Activated CD4-positive, alpha-beta T cell treated with anti-CD3 and anti-CD28 coated beads for 24 hours (primary cell): ENCODE results near the gene NCBP2L.

Experiments used
- DNase-seq, 2 donors: peaks; one replicate each; pipeline ENCODE4 v3.0.0-alpha.2; 2020; ENCODE audit warnings: low read depth in 2 of 2

Gene NCBP2L

DNA sequence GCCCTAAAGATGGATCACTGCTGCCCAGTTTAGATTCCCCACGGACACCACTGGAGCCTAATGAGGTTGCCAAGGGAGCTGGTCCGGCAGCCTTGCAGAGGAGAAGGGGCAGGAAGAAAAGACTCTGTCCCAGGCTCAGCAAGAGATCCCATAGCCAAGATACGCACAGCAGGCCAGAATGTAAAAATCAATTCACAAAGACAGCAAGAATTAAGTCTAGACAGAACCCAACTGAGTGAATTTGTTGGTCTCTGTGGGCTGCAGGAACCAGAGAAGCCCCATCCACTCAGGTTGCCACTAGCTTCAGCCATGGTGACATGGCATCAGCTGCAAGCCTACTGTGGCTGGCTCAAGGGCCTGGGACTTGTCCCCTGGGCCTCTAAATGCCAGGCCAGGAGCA is 24.8 kb upstream of the NCBP2L start:
- no peak for DNase-seq

DNA sequence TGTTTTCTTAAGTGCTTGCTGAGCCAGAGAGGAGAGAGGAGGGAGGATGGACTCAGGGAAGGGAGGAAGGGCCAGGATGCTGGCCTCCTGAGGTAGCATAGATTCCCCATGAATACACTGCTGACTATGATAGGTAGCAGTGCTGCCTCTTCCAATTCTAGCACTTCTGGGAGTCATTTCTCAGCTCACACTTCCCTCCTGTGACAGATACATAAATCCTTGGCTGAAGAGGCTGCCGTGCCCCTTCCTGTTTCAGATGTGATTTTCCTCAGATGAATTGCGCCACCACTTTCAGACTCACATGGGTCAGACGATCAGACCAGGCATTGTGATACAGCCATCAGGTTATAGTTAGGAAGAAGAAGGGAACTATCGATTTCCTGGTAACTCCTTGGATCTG is 24.3 kb upstream of the NCBP2L start:
- DNase-seq: no peak

DNA sequence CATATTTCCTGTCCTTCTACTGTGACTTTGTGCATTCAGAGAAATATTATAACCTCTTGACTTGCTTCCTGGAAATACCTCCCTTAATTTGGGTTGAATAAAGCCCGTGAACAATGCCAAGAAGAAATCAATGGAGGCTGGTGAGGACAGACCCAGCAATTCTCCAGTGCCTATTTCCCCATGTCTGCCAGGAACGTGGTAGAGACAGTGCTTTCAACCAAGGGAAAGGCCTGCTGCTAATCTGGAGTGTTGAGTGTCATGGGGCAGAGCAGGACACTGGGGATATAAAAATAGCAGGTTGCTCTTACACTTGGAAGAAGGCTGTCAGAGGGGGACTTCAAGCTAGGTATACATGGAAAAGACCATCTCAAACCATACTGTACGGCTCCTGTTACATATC is 21.8 kb upstream of the NCBP2L start:
- DNase-seq: no peak

DNA sequence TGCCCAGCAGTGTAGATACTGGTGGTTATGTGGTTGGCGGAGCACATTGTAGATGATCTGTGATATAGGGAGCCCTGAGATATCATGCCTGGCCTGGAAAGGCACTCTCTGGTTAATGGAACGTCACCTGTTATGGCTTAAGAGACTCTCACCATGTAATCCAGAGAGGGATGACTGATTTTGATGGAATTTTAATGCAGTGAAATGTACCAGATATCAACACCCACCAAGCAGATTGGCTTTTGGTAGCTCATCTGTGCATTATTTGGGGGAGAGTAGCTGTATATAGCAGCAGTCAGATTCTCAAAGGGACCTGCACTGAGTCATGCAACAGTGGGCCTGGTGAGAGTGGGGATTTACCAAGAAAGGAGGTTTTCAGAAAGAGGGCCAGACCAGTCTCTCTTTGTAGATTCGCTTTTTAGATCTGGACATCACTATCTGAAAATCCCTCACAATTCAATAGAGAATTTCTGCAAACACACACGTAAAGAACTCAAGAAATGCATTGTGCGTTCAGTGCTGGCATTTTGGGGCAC is 19.2 kb upstream of the NCBP2L start:
- DNase-seq: no peak

DNA sequence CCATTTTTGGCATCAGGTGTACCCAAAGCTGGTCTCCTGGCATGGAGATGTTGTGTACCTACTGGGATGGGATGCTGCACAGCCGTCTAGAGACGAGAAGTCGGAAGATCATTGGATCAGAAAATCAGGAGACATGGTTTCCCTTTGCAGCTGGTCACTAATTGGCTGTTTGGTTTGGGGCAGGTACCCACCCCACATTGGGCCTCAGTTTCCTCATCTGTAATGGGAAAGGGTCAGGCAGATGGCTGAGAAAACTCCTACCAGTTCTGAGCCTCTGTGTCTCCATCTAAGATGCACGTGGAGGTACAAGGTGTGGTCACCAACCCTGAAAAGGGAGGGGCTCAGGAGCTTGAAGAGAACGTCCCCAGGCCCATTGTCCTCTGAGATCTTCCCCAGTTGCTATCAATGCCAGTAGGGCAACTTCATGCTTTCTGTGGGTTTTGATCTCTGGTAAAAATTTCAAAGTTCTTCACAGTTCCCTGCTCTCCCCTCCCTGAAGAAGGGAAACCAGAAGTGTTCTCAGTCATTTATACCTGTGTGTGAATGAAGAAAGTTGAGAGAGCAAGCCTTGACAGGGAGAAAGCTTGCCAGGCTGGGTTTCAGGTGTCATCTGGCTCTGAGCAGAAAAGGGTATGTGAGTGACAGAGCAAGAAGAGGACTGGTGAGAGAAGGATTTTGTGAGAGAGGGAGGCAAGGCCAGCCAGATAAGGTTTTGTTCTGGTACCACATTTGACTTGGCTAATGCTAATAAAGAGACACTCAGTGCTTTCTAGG is 17.0 kb upstream of the NCBP2L start:
- no peak for DNase-seq

DNA sequence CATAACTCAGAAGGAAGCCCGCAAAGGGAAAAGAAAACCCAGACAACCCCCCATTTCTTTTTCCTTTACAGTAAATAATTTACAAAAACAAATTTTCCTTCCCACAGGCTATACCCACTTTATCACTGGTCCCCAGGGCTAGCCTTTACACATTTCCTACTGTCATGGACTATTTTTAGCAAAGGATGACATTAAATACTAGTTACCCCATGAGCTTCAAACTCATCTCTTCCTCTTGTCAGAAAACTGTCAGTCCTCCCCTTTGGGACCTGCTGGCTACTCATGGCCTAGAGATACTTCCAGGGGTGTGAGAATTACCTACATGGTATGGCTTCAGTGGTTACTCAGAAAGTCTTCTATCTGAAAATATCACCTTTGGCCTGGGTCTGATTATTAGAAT is 13.9 kb upstream of the NCBP2L start:
- no peak for DNase-seq

DNA sequence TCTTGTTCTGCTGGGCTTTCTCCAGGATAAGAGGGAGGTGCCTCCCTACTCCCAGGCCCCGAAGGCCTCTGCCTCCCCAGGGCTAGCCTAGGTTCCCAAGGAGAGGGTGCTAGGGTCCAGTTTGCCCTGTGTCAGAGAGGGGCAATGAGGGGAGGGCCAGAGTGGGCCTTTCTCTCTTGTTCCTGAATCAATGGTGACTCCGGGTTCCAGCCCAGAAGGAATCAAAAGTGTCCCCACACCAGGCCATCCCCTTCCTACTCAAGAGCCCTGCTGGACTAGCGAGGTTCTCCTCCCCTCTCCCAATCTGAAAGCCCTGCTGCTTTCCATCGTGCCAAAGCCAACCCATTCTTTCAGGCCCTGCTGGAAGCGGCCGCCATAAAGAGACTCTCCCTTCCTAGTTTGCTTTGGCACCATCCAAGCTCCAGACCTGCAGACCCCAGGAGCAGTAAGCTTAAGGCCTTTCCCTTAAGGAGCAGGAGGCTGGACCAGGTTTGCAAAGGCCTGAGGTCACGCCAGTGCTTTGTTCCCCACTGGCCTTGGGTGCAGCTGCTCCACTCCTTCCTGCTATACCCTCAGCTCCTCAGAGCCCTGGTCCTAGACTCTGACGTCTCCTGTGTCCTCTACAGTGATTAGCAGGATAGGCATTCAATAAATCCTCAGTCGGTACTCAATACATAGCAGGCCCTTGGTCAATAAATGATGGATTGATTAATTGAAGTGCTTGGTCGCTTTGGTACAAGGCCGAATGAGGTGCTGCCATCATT is 12.5 kb upstream of the NCBP2L start:
- DNase-seq: no peak

DNA sequence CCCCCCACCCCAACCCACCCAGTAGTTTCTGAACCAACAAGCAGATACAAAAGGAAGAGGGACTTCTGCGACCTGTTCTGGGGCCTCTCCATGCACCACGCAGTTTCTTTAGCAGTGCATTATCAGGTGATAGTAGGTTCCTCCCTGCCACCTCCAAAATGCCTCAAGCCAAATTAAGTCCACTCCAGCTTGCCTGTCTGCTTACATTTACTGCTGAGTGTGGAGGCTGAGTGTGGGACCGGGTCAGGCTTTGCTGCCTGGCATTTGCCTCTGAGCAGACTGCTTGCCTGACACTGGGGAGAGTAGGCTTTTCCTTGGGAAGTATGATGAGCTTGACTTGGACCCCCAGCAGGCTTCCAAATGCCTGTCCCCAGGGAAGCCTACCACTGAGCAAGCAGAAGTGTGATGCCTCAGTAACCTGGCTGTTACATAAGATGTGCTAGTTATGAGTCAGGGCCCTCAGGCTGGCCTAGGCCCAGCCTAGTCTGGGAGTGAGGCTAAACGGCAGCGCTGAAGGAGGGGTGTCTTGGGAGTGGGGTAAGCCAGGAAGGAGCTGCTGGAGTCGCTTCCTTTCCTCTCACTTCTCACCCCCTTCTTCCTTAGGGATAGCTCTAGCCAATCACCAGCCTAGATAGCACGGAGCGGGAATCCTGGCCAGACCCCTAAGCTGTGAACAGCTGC is 10.9 kb upstream of the NCBP2L start:
- DNase-seq: no peak

DNA sequence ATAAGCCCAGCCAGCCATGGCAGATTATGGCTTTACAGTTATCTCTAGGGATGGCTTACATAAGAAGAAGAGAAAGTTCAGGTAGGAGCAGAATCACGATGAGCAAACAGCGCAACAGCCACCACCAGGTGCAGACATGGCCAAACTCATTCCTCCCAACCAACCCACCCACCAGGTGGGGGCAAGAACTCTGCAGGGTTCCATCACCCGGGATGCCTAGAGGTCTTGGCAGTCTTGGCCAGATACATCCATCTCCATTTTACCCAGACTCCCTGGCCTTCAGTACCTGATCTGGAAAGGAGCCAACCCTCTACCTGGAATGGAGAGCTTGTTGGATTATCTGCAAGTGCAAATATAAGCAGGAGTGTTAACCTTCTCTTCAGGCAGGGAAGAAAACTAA is 9.5 kb upstream of the NCBP2L start:
- no peak for DNase-seq

DNA sequence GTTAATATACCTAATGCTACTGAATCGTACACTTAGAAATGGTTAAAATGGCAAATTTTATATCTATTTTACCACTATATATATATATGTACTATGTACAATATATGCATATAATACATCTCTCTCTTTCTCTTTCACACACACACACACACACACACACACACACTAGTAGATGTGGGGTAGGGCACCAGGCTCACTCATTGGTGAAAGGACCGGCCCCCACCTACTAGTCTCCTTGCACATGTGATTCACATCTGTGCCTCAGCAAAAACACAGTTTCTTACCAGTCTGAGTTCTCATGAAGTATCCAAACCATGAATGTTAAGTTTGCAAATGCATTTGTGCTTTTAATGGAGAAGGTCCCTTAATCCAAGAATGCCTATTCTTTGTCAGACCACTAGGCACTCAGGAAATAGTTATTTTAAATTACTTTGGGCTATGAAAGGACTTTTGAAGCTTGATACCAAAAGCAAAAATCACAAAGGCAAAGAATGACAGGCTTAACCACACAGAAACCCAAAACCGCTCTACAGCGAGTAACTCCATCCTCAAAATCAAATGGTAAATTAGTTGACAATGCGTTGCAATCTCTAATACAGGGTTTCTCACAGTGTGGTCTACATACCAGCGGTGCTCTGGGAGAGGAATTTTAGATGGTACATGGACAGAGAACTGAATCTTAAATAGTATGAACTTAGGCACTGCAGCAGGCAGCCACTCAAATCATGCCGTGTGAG is 7.8 kb upstream of the NCBP2L start:
- no peak for DNase-seq

DNA sequence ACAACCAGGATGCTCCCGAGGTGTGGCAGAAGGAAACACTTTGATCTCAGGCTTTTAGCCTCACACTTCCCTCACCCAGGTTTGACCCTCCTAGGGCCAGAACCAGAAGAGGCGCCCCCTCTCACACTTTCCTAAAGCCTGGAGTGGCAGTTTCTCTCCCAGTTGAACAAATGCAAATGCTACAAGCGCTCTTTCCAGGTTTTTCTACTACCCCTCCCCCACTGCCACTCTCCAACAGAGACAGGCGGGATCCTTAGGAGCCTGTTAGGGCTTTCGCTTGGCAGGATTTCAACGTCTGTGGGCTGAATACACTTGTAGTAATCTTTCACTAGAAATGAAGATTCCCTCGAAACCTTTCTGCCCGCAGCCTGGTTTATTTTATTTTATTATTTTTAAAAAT is 4.3 kb upstream of the NCBP2L start:
- DNase-seq: no peak

DNA sequence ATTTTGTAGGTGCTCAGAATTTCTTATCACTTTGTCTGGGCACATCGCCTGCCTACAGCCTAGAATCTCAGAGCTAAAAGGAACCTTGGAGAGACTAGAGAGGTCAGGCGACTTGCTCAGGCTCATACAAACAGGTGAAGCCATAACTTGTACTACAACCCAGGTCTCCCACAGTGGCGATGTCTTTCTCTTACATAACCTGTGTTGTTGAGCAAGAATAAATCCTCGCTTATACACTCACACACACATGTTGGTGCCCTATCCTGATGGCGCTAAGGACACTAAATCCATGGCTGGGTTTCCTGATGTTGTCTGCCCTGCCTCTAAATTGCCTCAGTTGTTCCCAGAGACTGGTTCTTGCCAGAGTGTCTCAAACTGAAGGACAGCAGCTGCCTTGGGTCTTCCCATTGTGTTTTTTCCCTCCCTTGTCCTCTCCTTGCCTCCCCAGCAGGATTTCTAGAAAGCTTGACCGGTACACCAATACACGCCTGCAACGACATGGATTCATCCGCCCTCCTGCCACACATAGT is 3.6 kb upstream of the NCBP2L start:
- DNase-seq: no peak

DNA sequence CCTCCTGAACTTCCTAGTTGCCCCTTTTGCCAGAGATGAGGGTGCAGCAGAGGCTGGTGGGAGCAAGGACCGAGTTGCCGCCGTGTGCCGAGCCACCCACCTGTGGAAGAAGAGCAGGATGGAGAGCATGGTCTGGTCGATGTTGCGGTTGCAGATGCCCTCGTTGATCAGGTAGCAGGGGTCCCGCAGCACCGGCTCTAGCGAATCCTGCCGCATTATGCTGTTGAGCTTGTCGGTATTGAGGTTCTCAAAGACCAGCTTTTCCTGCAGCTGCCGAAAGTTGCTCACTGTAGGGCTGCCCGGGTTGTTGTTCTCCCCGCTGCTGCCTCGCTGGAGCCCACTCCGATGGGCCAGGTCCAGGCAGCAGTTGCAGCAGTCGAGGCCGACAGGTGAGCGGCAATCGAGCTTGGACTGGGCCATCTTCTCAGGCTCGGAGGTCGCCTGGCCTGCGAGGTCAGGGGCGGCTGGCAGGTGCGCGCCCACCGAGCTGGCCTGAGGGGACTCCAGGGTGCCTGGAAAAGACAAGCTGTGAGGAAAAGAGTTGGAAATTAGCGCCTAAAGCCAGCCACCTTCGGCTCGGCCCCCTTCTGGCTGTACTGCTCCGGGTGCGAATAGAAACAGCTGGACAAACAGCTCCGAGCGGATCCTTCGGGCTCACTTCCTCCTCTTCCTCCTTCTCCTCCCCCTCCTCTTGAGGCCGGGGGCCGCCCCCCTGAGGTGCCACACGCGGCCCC is 2.4 kb upstream of the NCBP2L start:
- no peak for DNase-seq

DNA sequence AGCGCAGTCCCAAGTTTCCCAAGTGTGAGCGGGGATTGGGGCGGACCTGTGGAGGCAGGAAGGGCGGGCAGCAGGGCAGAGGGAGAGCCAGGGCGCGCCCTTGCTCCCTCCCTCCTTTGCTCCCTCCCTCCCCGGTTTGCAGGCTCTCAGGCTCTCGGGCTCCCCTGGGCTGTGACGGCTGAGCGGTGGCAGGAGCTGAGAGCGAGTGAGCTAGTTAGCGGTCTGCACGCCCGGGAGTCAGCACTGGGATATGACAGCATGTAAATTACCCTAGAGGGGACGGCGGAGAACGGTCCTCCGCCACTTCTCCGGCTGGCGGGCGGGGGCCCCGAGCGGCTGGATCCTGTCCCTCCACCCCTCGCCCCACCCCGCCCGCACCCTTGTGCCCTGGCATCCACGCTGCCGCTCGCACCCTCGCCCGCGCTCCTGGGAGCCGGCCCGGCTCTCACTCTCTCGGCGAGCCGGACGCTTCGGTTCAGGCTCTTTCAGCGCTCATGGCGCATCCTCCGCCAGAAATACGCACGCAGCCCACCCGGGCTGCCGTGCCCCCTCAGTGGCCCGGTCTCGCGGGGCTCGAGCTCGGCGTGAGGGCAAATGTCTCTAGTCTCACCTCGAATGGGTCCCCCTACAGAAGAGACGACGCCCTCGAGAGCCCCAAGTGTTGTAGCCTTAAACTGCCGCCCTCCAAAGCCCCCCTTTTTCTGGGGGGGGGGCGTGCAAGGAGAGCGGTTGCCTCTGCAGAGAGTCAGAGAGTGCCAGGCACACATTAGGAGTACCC is 1.6 kb upstream of the NCBP2L start, which contains the start of gene TSC22D3:
Gene TSC22D3, minus strand, starts transcription at position 54 of the 778 bp plus-strand sequence. CDS start 368 bp downstream, outside the sequence.
- DNase-seq: peak; percentile 18 to 33

DNA sequence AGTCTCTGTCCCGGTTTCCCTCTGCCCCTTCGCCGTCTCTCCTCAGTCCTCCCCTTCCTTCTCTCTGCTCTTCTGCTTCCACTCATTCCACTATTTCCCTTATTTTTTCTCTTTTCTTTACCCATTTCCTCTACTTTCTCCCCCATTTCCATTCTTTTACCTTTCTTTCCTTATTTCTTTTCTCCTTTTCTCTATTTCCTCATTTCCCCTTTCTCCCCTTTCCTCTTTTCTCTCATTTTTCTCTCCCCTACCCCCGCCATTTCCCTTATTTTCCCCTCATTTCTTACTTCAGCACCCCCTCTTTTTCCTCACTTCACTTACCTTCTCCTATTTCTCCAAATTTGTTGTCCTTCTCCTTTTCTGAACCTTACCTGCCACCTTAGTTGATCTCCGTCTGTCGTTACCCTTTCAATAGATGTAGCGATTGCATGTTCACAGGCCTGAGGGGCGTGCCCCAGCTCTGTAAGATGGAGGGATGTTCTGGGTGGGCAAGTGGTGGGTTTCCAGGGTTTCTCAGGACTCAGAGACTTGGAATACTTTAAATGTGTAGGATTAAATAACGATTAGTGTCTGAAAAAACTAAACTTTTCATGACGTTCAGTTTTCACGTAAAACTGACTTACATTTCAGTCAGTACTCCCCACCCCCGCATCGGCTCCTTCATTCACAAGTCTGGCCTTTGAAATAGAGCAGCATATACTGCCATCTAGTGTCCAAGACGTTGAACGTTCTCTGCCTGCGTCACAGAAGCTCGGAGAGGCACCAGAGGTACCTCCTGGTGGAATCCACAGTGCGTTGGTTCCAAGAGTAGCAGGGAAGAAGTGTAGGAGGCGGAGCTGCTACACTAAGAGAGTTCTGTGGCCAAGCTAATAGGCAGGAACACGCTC is 641 bp upstream of the NCBP2L start:
- peak; percentile 55 to 71 for DNase-seq

DNA sequence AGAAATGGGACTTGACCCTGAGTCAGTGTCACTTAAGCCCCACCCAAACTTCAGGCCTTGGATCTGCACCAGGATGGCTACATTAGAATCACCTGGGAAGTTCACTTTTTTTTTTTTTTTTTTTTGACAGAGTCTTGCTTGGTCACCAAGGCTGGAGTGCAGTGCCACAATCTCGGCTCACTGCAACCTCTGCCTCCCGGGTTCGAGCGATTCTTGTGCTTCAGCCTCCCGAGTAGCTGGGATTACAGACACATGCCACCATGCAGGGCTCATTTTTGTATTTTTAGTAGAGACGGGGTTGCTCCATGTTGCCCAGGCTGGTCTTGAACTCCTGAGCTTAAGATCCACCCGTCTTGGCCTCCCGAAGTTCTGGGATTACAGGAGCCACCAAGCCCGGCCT is 3.0 kb downstream of the NCBP2L start:
- no peak for DNase-seq

DNA sequence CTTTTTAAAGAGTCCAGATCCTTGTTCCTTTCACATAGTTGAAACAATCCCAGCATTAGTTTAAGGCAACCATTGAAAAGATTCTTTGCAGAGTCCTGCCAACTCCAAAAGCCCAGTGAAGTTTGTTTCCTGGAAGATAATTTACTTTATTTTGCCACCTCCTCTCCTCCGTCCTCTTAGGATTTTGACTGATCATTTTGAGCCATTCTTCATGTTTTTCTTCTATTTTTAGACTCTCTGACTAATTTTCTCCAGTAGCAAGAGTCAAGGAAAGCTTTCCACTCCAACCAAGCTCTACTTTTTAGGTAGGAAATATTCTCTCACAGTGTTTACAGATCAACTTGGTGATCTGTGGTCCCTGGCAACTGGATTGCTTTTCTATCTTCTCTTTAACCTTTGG is 10.3 kb downstream of the NCBP2L start:
- DNase-seq: no peak

DNA sequence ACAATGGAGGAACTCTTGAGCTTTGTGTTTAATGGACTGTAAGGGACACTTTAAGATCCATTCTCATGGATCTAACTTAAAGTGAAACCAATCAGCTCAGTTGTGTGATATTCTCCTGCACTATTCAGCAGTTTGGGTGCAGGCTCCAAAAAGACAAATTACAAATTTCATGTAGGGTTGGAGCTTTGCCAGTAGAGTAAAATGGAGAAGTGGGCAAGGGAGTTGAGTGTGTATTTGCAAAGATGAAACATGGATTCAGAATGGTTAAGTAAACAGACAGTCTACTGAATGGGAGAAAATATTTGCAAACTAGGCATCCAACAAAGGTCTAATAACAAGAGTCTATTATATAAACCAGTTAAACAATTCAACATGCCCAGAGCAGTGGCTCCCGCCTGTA is 26.9 kb downstream of the NCBP2L start:
- DNase-seq: no peak

DNA sequence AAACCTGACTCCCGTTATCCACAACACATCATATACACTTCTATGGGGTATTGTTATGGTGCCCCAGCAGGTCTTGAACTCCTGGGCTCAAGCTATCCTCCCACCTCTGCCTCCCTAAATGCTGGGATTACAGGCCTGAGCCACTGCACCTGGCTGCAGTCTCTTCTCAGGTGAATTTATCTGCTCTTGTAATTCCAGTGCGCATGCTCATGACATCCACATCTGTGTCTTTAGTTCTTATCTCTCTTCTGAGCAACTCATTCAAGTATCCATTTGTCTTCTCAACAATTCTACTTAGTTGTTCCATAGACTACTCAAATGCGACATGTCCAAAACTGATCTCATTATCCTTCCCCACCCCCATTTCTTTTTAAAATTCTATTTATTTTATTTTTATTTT is 27.6 kb downstream of the NCBP2L start:
- no peak for DNase-seq
